Suprapubic skin (tissue), 3 donors: ENCODE data around the gene IGFL3.

ENCODE experiments used
- EP300 ChIP-seq: sonication (generic); formaldehyde crosslinking; IDR thresholded peaks from one replicate; pipeline ENCODE4 v1.6.1; 2017; ENCODE audit warnings: antibody characterized with exemption
- POLR2A ChIP-seq, 2 donors: fragments of 450-650 bp; IDR thresholded peaks; one replicate each; pipeline ENCODE4 v1.6.1; 2017; ENCODE audit warnings: antibody characterized with exemption in 2 of 2, mild to moderate bottlenecking in 2 of 2, moderate library complexity in 2 of 2
- TF ChIP-seq, protein P1 (sequence below), 2 donors: fragments of 200-600 bp in 1 of 2; fragments of 450-650 bp in 1 of 2; sonication (generic) in 1 of 2; IDR thresholded peaks; one replicate each; pipeline ENCODE4 v1.5.1; 2016 to 2019; ENCODE audit warnings: antibody characterized with exemption in 2 of 2, mild to moderate bottlenecking in 1 of 2, moderate library complexity in 1 of 2

DNA sequence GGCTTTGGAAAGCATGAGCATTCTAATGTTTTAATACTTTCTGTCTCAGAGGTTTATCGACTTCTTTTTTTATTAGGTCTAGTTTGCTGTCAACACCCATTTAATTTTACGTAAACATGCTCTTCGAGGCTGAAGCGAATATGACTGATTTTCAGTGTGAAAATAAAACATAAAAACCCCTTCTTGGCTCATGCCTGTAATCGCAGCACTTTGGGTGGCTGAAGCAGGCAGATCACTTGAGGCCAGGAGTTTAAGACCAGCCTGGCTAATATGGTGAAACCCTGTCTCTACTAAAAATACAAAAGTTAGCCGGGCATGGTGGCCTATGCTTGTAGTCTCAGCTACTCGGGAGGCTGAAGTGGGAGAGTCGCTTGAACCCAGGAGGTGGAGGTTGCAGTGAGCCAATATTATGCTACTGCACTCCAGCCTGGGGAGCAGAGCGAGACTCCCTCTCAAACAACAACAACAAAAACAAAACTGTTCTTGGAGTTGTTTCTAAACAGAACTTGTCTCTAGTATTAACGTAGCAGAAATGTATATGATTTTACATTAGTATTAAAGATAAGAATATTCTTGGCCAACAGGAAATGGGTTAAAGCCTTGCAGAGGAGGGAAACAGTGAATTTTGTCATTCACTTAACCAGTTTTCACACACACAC, 7.1 kb upstream of the IGFL3 start:
- TF ChIP-seq POLR2A (IDR thresholded peaks at IDR 0.05): no peak
- TF ChIP-seq, protein P1, sequence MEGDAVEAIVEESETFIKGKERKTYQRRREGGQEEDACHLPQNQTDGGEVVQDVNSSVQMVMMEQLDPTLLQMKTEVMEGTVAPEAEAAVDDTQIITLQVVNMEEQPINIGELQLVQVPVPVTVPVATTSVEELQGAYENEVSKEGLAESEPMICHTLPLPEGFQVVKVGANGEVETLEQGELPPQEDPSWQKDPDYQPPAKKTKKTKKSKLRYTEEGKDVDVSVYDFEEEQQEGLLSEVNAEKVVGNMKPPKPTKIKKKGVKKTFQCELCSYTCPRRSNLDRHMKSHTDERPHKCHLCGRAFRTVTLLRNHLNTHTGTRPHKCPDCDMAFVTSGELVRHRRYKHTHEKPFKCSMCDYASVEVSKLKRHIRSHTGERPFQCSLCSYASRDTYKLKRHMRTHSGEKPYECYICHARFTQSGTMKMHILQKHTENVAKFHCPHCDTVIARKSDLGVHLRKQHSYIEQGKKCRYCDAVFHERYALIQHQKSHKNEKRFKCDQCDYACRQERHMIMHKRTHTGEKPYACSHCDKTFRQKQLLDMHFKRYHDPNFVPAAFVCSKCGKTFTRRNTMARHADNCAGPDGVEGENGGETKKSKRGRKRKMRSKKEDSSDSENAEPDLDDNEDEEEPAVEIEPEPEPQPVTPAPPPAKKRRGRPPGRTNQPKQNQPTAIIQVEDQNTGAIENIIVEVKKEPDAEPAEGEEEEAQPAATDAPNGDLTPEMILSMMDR (IDR thresholded peaks at IDR 0.05): no peak
- no peak for TF ChIP-seq EP300
